DND-41 (cell line): ENCODE data around the gene ATG12.

Source experiments
- ATAC-seq: fragments of 200-7000 bp; cut with Tn5 transposase; 3 replicates; pipeline ENCODE4 v1.9.1; 2021; ENCODE audit warnings: low read depth; ENCODE audit not compliant: insufficient read depth
- DNase-seq: peaks from one replicate; pipeline ENCODE4 v3.0.0-alpha.2; 2020
- H2AFZ ChIP-seq: 2 replicates; pipeline ENCODE4 v1.6.0; 2012; ENCODE audit warnings: low read depth, low read length
- H3K27ac ChIP-seq: 2 replicates; pipeline ENCODE4 v1.5.1; 2012; ENCODE audit warnings: low read length, inconsistent platforms
- H3K27me3 ChIP-seq: fragments of 200-600 bp; sonication (generic); 2 replicates; pipeline ENCODE4 v1.6.0; 2012; ENCODE audit warnings: low read length, mild to moderate bottlenecking, inconsistent platforms; ENCODE audit not compliant: insufficient read depth, poor library complexity
- H3K36me3 ChIP-seq: 2 replicates; pipeline ENCODE4 v1.5.1; 2012; ENCODE audit warnings: low read length, inconsistent platforms; ENCODE audit not compliant: insufficient read depth
- H3K4me1 ChIP-seq: 2 replicates; pipeline ENCODE4 v1.5.1; 2012; ENCODE audit warnings: mild to moderate bottlenecking, low read length; ENCODE audit not compliant: insufficient read depth
- H3K4me2 ChIP-seq: 2 replicates; pipeline ENCODE4 v1.6.0; 2012; ENCODE audit warnings: mild to moderate bottlenecking, moderate library complexity, low read length, inconsistent platforms; ENCODE audit not compliant: insufficient read depth
- H3K4me3 ChIP-seq, 2 experiments: fragments of 200-600 bp in 1 of 2; shearing (Covaris generic) in 1 of 2; 2 replicates each; pipeline ENCODE4 v1.5.1; 2012 to 2016; ENCODE audit warnings: inconsistent platforms in 2 of 2, low read length in 2 of 2, mild to moderate bottlenecking in 2 of 2, low read depth in 1 of 2, moderate library complexity in 1 of 2
- H3K79me2 ChIP-seq: 2 replicates; pipeline ENCODE4 v1.6.0; 2012; ENCODE audit warnings: low read length, inconsistent platforms; ENCODE audit not compliant: insufficient read depth
- H3K9ac ChIP-seq: 2 replicates; pipeline ENCODE4 v1.6.0; 2012; ENCODE audit warnings: low read depth, mild to moderate bottlenecking, inconsistent platforms, low read length, moderate library complexity
- H3K9me3 ChIP-seq: 2 replicates; pipeline ENCODE4 v1.5.1; 2012; ENCODE audit warnings: low read length, moderate library complexity, mild to moderate bottlenecking, inconsistent platforms; ENCODE audit not compliant: insufficient read depth, severe bottlenecking
- H4K20me1 ChIP-seq: 2 replicates; pipeline ENCODE4 v1.6.0; 2012; ENCODE audit warnings: low read length; ENCODE audit not compliant: insufficient read depth
- EZH2 ChIP-seq: IDR thresholded peaks from 3 replicates; pipeline ENCODE4 v1.6.1; 2012; ENCODE audit warnings: borderline replicate concordance, low read depth, mild to moderate bottlenecking, moderate library complexity, low read length, inconsistent platforms; ENCODE audit not compliant: severe bottlenecking
- TF ChIP-seq, protein P1 (sequence below): IDR thresholded peaks from 2 replicates; pipeline ENCODE4 v1.5.1; 2012; ENCODE audit warnings: borderline replicate concordance, low read length, moderate library complexity, mild to moderate bottlenecking; ENCODE audit not compliant: poor library complexity, severe bottlenecking; ENCODE audit errors: extremely low read depth

ATG12 gene

GRCh38 chr5:115816226-115817081, 24.9 kb downstream of the ATG12 start, which contains the start of gene CDO1:
Gene CDO1, minus strand, starts transcription at chr5:115816659. Its CDS starts 262 bp downstream, at chr5:115816397.
- Histone ChIP-seq H3K79me2 (no peaks in the 10 kb centered on the region), H2AFZ (no peak within 1 kb of the TSS), H3K4me2 (no peak within 1 kb of the TSS), H3K27ac (no peak within 1 kb of the TSS), H3K9me3 (no peaks in the 10 kb centered on the region), H4K20me1 (no peaks in the 10 kb centered on the region), H3K27me3 (no peaks in the 10 kb centered on the region), H3K36me3 (no peaks in the 10 kb centered on the region), H3K4me1 (no peaks in the 10 kb centered on the region), H3K9ac (no peak within 1 kb of the TSS), H3K4me3 (no peak within 1 kb of the TSS)
- ATAC-seq (no peak), DNase-seq (no peak)
- TF ChIP-seq, protein P1, sequence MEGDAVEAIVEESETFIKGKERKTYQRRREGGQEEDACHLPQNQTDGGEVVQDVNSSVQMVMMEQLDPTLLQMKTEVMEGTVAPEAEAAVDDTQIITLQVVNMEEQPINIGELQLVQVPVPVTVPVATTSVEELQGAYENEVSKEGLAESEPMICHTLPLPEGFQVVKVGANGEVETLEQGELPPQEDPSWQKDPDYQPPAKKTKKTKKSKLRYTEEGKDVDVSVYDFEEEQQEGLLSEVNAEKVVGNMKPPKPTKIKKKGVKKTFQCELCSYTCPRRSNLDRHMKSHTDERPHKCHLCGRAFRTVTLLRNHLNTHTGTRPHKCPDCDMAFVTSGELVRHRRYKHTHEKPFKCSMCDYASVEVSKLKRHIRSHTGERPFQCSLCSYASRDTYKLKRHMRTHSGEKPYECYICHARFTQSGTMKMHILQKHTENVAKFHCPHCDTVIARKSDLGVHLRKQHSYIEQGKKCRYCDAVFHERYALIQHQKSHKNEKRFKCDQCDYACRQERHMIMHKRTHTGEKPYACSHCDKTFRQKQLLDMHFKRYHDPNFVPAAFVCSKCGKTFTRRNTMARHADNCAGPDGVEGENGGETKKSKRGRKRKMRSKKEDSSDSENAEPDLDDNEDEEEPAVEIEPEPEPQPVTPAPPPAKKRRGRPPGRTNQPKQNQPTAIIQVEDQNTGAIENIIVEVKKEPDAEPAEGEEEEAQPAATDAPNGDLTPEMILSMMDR: no peak
- TF ChIP-seq EZH2: no peak

- Histone ChIP-seq H3K4me2 (no peak overlapping the region), H3K4me1 (no peaks in the 10 kb centered on the region), H3K36me3 (no peaks in the 10 kb centered on the region), H3K9me3 (no peaks in the 10 kb centered on the region), H4K20me1 (no peaks in the 10 kb centered on the region), H3K27ac (no peak overlapping the region), H3K27me3 (peaks cover 2% of the 10 kb centered on the region), H3K4me3 (no peak overlapping the region), H3K9ac (no peak overlapping the region), H3K79me2 (no peaks in the 10 kb centered on the region), H2AFZ (no peak overlapping the region)
- no peak for TF ChIP-seq EZH2
- TF ChIP-seq, protein P1: no peak
- DNase-seq (no peak), ATAC-seq (no peak)
These were observed 25.6 kb downstream of the ATG12 start for GRCh38 chr5:115815693-115816225.

GRCh38 chr5:115815006-115815692, 26.2 kb downstream of the ATG12 start:
- Histone ChIP-seq H3K4me3 (no peak overlapping the region), H3K9me3 (no peaks in the 10 kb centered on the region), H3K4me2 (no peak overlapping the region), H3K79me2 (no peaks in the 10 kb centered on the region), H4K20me1 (no peaks in the 10 kb centered on the region), H3K36me3 (no peaks in the 10 kb centered on the region), H2AFZ (no peak overlapping the region), H3K27me3 (peaks cover 2% of the 10 kb centered on the region), H3K4me1 (no peaks in the 10 kb centered on the region), H3K9ac (no peak overlapping the region), H3K27ac (no peak overlapping the region)
- ATAC-seq (no peak), DNase-seq (no peak)
- TF ChIP-seq, protein P1: no peak
- no peak for TF ChIP-seq EZH2
